Measurements from ENCODE around the gene NCKAP5. TPM values are rescaled to one million over a fixed set of nuclear protein-coding genes. Genes with fewer than 3 reads are reported as not detected.

Gene NCKAP5
- polyA plus RNA-seq, 2 of the 4 experiments (the other 2 are of a cell fraction), result 3.0 to 4.1 TPM

DNA sequence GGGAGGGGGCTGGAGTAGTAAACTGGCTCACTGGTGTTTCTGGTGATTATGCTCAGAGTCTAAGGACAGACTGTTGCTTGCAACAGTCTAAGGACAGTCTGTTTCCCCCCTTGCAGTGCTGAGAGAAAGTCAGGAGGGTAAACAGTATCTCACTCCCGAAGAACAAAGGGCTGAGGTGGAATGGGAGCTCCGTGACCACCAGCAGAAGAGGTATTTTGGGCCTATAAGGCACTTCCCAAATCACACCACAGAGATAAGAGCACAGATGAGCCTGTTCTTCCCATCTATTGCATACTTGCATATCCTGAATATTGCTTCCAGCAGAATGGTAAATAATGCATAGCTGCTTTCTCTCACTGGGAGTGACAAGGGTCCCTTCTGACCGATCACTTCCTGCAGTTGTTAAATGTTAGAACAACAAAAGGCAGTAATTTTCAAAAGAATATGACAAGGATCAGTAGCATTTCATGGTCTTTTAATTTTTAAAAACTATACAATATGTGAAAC is 737.9 kb downstream of the NCKAP5 start:
- FAIRE-seq (no peak), ATAC-seq (no peak), DNase-seq (ENCODE audit: low read depth in 1 of 2, low spot score in 1 of 2) (no peak)
- Histone ChIP-seq H3K4me3 (no peak overlapping the region), H3K9me3 (0 out of 3 replicates have a peak, but pooled peaks cover 3% of the 10 kb centered on the region), H3K27ac (no peak overlapping the region), H3K4me1 (no peaks in the 10 kb centered on the region), H3K4me2 (no peak overlapping the region)
- WGBS (ENCODE audit: missing lambda C conversion rate), result 52% methylated on average over 3 of the region's 3 CpGs
- CTCF ChIA-PET, result interaction anchor here (1.5 kb wide), 1 partner anchor 18 kb away, joined by 3 read pairs; no protein-coding TSS in a partner anchor
- POLR2A ChIA-PET, result no interaction called here
- TF ChIP-seq, protein P1, sequence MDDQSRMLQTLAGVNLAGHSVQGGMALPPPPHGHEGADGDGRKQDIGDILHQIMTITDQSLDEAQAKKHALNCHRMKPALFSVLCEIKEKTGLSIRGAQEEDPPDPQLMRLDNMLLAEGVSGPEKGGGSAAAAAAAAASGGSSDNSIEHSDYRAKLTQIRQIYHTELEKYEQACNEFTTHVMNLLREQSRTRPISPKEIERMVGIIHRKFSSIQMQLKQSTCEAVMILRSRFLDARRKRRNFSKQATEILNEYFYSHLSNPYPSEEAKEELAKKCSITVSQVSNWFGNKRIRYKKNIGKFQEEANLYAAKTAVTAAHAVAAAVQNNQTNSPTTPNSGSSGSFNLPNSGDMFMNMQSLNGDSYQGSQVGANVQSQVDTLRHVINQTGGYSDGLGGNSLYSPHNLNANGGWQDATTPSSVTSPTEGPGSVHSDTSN (IDR thresholded peaks at IDR 0.05), result no peak
- no peak for TF ChIP-seq EHMT2 (IDR thresholded peaks at IDR 0.05; ENCODE audit: low read depth)
- TF ChIP-seq NPAS2 (CRISPR knock-in tag; IDR thresholded peaks at IDR 0.05; ENCODE audit: borderline replicate concordance), result no peak
- TF ChIP-seq CEBPB (IDR thresholded peaks at IDR 0.05), result no peak
- TF ChIP-seq HOXB5 (CRISPR knock-in tag; IDR thresholded peaks at IDR 0.05), result no peak
- TF ChIP-seq PHF8 (IDR thresholded peaks at IDR 0.05; ENCODE audit: borderline replicate concordance, low read depth), result no peak
- TF ChIP-seq FOSB (CRISPR knock-in tag; IDR thresholded peaks at IDR 0.05), result no peak
- TF ChIP-seq, protein P2, sequence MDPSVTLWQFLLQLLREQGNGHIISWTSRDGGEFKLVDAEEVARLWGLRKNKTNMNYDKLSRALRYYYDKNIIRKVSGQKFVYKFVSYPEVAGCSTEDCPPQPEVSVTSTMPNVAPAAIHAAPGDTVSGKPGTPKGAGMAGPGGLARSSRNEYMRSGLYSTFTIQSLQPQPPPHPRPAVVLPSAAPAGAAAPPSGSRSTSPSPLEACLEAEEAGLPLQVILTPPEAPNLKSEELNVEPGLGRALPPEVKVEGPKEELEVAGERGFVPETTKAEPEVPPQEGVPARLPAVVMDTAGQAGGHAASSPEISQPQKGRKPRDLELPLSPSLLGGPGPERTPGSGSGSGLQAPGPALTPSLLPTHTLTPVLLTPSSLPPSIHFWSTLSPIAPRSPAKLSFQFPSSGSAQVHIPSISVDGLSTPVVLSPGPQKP (IDR thresholded peaks at IDR 0.05; ENCODE audit: low read depth, low read length), result no peak
- no peak for TF ChIP-seq JUNB (IDR thresholded peaks at IDR 0.05)
- no peak for TF ChIP-seq RCOR1 (IDR thresholded peaks at IDR 0.05; ENCODE audit: low read depth, low read length)
- no peak for TF ChIP-seq ZNF302 (CRISPR knock-in tag; IDR thresholded peaks at IDR 0.05)
- no peak for TF ChIP-seq BHLHE40 (IDR thresholded peaks at IDR 0.05; ENCODE audit: low read depth, low read length)
- TF ChIP-seq SMC3 (IDR thresholded peaks at IDR 0.05), result no peak
- no peak for TF ChIP-seq ESRRA (IDR thresholded peaks at IDR 0.05; ENCODE audit: borderline replicate concordance, low read length)

DNA sequence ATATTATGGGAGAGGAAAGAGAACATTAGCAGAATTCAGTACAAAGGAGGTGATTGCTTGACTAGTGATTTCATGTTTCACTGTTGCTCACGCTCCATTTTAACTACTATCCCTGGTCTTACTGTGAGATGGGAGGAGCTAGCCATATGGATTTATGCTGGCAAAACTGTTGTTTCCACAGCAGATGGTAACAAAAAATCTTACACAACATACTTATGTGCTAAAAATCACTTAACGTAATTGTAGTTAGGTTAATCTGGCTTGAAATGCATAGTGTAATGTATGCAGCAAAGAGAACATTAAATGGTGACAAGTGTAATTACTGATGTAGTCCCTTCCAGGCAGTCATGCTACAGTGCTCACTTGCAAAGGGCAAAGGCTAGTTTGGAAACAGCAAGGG is 742.7 kb downstream of the NCKAP5 start:
- no peaks in the 10 kb centered on the region for H3K9me3 ChIP-seq
- H3K27ac ChIP-seq, result no peak overlapping the region
- FAIRE-seq (no peak), DNase-seq (ENCODE audit: low read depth in 1 of 2, low spot score in 1 of 2) (no peak), ATAC-seq (no peak)
- H3K4me3 ChIP-seq, result no peak overlapping the region
- no peak overlapping the region for H3K4me2 ChIP-seq
- ChIA-PET POLR2A (no interaction called here), CTCF (no interaction called here)
- no peaks in the 10 kb centered on the region for H3K4me1 ChIP-seq
- TF ChIP-seq, protein P3, sequence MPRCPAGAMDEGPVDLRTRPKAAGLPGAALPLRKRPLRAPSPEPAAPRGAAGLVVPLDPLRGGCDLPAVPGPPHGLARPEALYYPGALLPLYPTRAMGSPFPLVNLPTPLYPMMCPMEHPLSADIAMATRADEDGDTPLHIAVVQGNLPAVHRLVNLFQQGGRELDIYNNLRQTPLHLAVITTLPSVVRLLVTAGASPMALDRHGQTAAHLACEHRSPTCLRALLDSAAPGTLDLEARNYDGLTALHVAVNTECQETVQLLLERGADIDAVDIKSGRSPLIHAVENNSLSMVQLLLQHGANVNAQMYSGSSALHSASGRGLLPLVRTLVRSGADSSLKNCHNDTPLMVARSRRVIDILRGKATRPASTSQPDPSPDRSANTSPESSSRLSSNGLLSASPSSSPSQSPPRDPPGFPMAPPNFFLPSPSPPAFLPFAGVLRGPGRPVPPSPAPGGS (IDR thresholded peaks at IDR 0.05), result no peak
- TF ChIP-seq MAZ (IDR thresholded peaks at IDR 0.05; ENCODE audit: borderline replicate concordance, low read depth, low read length) (no peak), RFX5 (IDR thresholded peaks at IDR 0.05) (no peak), BHLHE40 (IDR thresholded peaks at IDR 0.05; ENCODE audit: low read depth, low read length) (no peak), FOSL2 (IDR thresholded peaks at IDR 0.05) (no peak), FOSL2 (CRISPR knock-in tag; IDR thresholded peaks at IDR 0.05) (no peak), TP53 (CRISPR knock-in tag; IDR thresholded peaks at IDR 0.05) (no peak), POLR2A (IDR thresholded peaks at IDR 0.05; ENCODE audit: low read length) (no peak), RCOR1 (IDR thresholded peaks at IDR 0.05; ENCODE audit: low read depth, low read length) (no peak), HOXB5 (CRISPR knock-in tag; IDR thresholded peaks at IDR 0.05) (no peak), PHF8 (IDR thresholded peaks at IDR 0.05; ENCODE audit: borderline replicate concordance, low read depth) (no peak)
- TF ChIP-seq, protein P4, sequence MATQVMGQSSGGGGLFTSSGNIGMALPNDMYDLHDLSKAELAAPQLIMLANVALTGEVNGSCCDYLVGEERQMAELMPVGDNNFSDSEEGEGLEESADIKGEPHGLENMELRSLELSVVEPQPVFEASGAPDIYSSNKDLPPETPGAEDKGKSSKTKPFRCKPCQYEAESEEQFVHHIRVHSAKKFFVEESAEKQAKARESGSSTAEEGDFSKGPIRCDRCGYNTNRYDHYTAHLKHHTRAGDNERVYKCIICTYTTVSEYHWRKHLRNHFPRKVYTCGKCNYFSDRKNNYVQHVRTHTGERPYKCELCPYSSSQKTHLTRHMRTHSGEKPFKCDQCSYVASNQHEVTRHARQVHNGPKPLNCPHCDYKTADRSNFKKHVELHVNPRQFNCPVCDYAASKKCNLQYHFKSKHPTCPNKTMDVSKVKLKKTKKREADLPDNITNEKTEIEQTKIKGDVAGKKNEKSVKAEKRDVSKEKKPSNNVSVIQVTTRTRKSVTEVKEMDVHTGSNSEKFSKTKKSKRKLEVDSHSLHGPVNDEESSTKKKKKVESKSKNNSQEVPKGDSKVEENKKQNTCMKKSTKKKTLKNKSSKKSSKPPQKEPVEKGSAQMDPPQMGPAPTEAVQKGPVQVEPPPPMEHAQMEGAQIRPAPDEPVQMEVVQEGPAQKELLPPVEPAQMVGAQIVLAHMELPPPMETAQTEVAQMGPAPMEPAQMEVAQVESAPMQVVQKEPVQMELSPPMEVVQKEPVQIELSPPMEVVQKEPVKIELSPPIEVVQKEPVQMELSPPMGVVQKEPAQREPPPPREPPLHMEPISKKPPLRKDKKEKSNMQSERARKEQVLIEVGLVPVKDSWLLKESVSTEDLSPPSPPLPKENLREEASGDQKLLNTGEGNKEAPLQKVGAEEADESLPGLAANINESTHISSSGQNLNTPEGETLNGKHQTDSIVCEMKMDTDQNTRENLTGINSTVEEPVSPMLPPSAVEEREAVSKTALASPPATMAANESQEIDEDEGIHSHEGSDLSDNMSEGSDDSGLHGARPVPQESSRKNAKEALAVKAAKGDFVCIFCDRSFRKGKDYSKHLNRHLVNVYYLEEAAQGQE (IDR thresholded peaks at IDR 0.05), result no peak
- 84% methylated on average over 2 of the region's 2 CpGs for WGBS (ENCODE audit: missing lambda C conversion rate)

Measured in A549 (cell line).